ENCODE measurements around the gene SYMPK.

DNA sequence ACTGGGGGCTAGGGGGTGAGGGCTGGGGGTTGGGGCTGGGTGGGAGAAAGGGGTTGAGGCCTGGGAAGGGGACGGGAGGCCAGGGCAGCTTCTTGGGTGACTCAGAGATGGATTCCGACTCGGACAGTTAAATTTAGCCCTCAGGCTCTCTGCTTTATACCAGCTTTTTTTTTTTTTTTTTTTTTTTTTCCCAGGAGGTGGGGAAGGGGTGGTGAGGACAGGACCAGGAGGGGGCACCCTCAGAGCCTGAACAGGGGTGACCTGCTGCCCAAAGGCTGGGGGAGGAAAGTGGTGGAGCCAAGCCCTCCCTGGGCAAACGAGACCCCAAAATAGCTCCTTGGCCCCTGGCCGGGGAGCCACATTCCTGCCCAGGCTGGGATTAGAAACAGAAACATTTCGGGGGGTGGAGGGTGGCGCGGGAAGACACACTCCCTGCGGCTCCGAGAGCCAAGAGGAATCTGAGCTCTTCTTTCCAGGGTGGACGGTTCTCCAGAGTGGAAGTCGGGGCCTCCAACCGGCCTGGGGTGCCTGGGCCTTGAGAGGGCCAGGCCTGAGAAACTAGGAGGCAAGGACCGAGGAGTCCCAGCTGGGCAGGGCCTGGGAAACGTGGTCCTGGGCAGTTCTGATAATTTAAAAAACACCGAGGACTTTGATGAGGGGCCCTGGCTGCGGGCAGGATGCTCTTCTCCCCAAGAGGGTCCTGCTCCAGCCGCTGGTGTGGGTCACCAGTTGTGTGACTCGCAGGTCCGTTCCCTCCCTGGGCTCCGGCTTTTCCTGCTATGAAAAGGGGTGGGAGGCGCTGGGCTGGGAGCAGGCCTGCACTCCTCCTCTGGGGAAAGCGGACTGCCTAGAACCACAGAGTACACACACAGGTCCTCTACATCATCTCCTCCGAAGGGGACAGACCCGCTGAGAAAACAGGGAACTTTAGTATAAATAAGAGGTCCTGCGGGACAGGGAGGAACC is 79.8 kb downstream of the SYMPK start:
- TF ChIP-seq, protein P1, sequence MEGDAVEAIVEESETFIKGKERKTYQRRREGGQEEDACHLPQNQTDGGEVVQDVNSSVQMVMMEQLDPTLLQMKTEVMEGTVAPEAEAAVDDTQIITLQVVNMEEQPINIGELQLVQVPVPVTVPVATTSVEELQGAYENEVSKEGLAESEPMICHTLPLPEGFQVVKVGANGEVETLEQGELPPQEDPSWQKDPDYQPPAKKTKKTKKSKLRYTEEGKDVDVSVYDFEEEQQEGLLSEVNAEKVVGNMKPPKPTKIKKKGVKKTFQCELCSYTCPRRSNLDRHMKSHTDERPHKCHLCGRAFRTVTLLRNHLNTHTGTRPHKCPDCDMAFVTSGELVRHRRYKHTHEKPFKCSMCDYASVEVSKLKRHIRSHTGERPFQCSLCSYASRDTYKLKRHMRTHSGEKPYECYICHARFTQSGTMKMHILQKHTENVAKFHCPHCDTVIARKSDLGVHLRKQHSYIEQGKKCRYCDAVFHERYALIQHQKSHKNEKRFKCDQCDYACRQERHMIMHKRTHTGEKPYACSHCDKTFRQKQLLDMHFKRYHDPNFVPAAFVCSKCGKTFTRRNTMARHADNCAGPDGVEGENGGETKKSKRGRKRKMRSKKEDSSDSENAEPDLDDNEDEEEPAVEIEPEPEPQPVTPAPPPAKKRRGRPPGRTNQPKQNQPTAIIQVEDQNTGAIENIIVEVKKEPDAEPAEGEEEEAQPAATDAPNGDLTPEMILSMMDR (IDR thresholded peaks at IDR 0.05; ENCODE audit: low read depth, low read length, poor library complexity, severe bottlenecking), result no peak
- TF ChIP-seq EZH2phosphoT487 (IDR thresholded peaks at IDR 0.05; ENCODE audit: borderline replicate concordance, low read length), result no peak

Data from DOHH2 (cell line).